HepG2 (cell line): ENCODE data around the gene CORO1C. TPM values are rescaled to one million over a fixed set of nuclear protein-coding genes. Genes with fewer than 3 reads are reported as not detected.

ENCODE experiments used
- ATAC-seq: fragments of 200-7000 bp; cut with Tn5 transposase; 3 replicates; pipeline ENCODE4 v1.9.1; 2020; ENCODE audit warnings: mild to moderate bottlenecking, moderate library complexity
- BruUV-seq: library from RNA; stranded (reverse); fragments of 400-500 nt; replicated peaks from 2 replicates; lab custom pipeline; 2021; lab: Mats Ljungman, UMichigan
- CTCF ChIA-PET: fragments of 300-600 bp; formaldehyde crosslinking; extraction: SDS; loops from one replicate; lab custom pipeline; 2021; ENCODE audit warnings: low total read pairs, inconsistent platforms, low intra/inter-chr PET ratio; lab: Yijun Ruan, JAX
- POLR2A ChIA-PET: fragments of 350-600 bp; sonication (Branson Sonifier 250); formaldehyde crosslinking; loops from one replicate; lab custom pipeline; 2020; ENCODE audit warnings: antibody characterized with exemption, inconsistent platforms; lab: Yijun Ruan, JAX
- DNase-seq: peaks from one replicate; pipeline ENCODE4 v3.0.0-alpha.2; 2015; ENCODE audit warnings: low spot score
- FAIRE-seq: peaks from 3 replicates; lab custom pipeline; 2011; peaks lifted over from hg19 to GRCh38; lab: Jason Lieb, UNC
- H2AFZ ChIP-seq: one replicate; pipeline ENCODE4 v1.6.1; 2011; ENCODE audit warnings: low read length, inconsistent platforms
- H3K27ac ChIP-seq: fragments of 300-600 bp; 3 replicates; pipeline ENCODE4 v1.8.0; 2011; ENCODE audit warnings: mixed run types, mild to moderate bottlenecking, mixed read lengths, low read length, inconsistent platforms; ENCODE audit not compliant: insufficient read depth; ENCODE audit errors: extremely low read length
- H3K27me3 ChIP-seq, 2 experiments: fragments of 200-600 bp in 1 of 2; 2 replicates in 1 of 2; 3 replicates in 1 of 2; pipeline versions ENCODE4 v1.6.0 to v1.8.0; 2011; ENCODE audit warnings: low read length in 2 of 2, mild to moderate bottlenecking in 2 of 2, moderate library complexity in 2 of 2, inconsistent platforms in 1 of 2; ENCODE audit not compliant: insufficient read depth in 2 of 2, control insufficient read depth in 1 of 2
- H3K36me3 ChIP-seq, 2 experiments: fragments of 200-600 bp in 1 of 2; replicated peaks in 1 of 2; 2 replicates in 1 of 2; 3 replicates in 1 of 2; pipeline versions ENCODE4 v1.5.1 to v1.8.0; 2011; ENCODE audit warnings: low read length in 2 of 2, inconsistent platforms in 1 of 2; ENCODE audit not compliant: insufficient read depth in 2 of 2, control insufficient read depth in 1 of 2
- H3K4me1 ChIP-seq: 2 replicates; pipeline ENCODE4 v1.5.1; 2012; ENCODE audit warnings: low read length, inconsistent platforms; ENCODE audit not compliant: insufficient read depth
- H3K4me2 ChIP-seq: 2 replicates; pipeline ENCODE4 v1.6.0; 2011; ENCODE audit warnings: low read depth, low read length, inconsistent platforms
- H3K4me3 ChIP-seq, 3 experiments: fragments of 200-600 bp in 1 of 3; sonication (generic), shearing (Covaris generic) in 1 of 3; replicated peaks in 1 of 3; 2 replicates each; pipeline ENCODE4 v1.5.1; 2011 to 2016; ENCODE audit warnings: low read length in 3 of 3, inconsistent platforms in 2 of 3, low read depth in 2 of 3, mild to moderate bottlenecking in 2 of 3, control low read depth in 1 of 3, mixed read lengths in 1 of 3; ENCODE audit not compliant: insufficient read depth in 1 of 3
- H3K79me2 ChIP-seq: one replicate; pipeline ENCODE4 v1.6.1; 2011; ENCODE audit warnings: low read length, inconsistent platforms; ENCODE audit not compliant: insufficient read depth
- H3K9ac ChIP-seq: 2 replicates; pipeline ENCODE4 v1.6.0; 2011; ENCODE audit warnings: mild to moderate bottlenecking, low read depth, low read length, inconsistent platforms; ENCODE audit not compliant: insufficient read depth
- H3K9me3 ChIP-seq: 2 replicates; pipeline ENCODE4 v1.5.1; 2012; ENCODE audit warnings: mild to moderate bottlenecking, low read length
- H4K20me1 ChIP-seq: 2 replicates; pipeline ENCODE4 v1.6.0; 2011; ENCODE audit warnings: inconsistent platforms, mild to moderate bottlenecking, low read length, moderate library complexity; ENCODE audit not compliant: insufficient read depth
- CEBPB ChIP-seq: IDR thresholded peaks from 2 replicates; pipeline ENCODE4 v1.6.1; 2011; ENCODE audit warnings: low read depth, low read length, improper control_type of control experiment, borderline replicate concordance
- DPF2 ChIP-seq: sonication (generic); formaldehyde crosslinking; IDR thresholded peaks from 2 replicates; pipeline ENCODE4 v1.4.0; 2020; ENCODE audit warnings: mild to moderate bottlenecking, low read depth, missing genetic modification reagents, borderline replicate concordance
- MXD3 ChIP-seq: IDR thresholded peaks from 2 replicates; pipeline ENCODE4 v1.6.1; 2016; ENCODE audit warnings: mild to moderate bottlenecking, missing biosample characterization, missing genetic modification reagents
- RBFOX2 ChIP-seq: fragments of 200-400 bp; formaldehyde crosslinking; IDR thresholded peaks from 2 replicates; pipeline ENCODE4 v1.6.1; 2017; ENCODE audit warnings: low read depth, mild to moderate bottlenecking, low read length
- ZNF281 ChIP-seq: sonication (generic); formaldehyde crosslinking; IDR thresholded peaks from 2 replicates; pipeline ENCODE4 v1.4.0; 2020; ENCODE audit warnings: missing genetic modification reagents, borderline replicate concordance
- ZNF3 ChIP-seq: IDR thresholded peaks from 2 replicates; pipeline ENCODE4 v1.7.0; 2017; ENCODE audit warnings: inconsistent platforms
- ZSCAN9 ChIP-seq: IDR thresholded peaks from 2 replicates; pipeline ENCODE4 v1.6.1; 2016; ENCODE audit warnings: borderline replicate concordance
- WGBS: methylation state at CpG from one replicate; pipeline ENCODE4 v1.1.6; 2017; ENCODE audit warnings: low lambda C conversion rate; 5-methylcytosine and 5-hydroxymethylcytosine counted together
- in situ Hi-C: cut with HindIII; loops from 2 replicates; pipeline ENCODE4 v1.10.0; 2017; ENCODE audit warnings: low pct_unique_long_range_greater_than_20kb; ENCODE audit not compliant: extremely low pct_ligation_motif_present
- intact Hi-C: fragments of 100-400 bp; cut with micrococcal nuclease; formaldehyde crosslinking; loops from one replicate; pipeline ENCODE4 v1.10.0; 2022; ENCODE audit not compliant: unreplicated experiment
- polyA plus RNA-seq, 8 experiments: library from polyadenylated mRNA; depleted of rRNA in 3 of 8; stranded (reverse) in 7 of 8; unstranded in 1 of 8; fragments of >200 nt; fragmentation: Illumina TruSeq in 4 of 8; extraction: Trizol in 4 of 8; gene quantifications; 2 replicates each; pipeline versions ENCODE4 v1.2.1 to v1.2.3, GENCODE V29; 2011 to 2016; ENCODE audit warnings: low read depth in 4 of 8, missing spikeins in 1 of 8, mixed read lengths in 1 of 8; ENCODE audit not compliant: insufficient read depth in 1 of 8
- total RNA-seq, 5 experiments: library from RNA; depleted of rRNA; stranded (reverse); fragments of >200 nt; fragmentation: Illumina TruSeq; extraction: Trizol; gene quantifications; 2 replicates each; pipeline ENCODE4 v1.2.3, GENCODE V29; 2016; ENCODE audit warnings: low read depth in 1 of 5

The CORO1C gene
- total and polyA plus RNA-seq, 2 of the 13 experiments (the other 11 are each of a cell fraction or from before 2014, with no cell fraction given), result 73.7 to 131 TPM

GRCh38 chr12:108696996-108697290 lies 34.4 kb downstream of the CORO1C start:
- FAIRE-seq (no peak), ATAC-seq (no peak), DNase-seq (no peak)
- BruUV-seq, result no TSS peak
- TF ChIP-seq MXD3 (no peak), RBFOX2 (no peak), ZNF3 (no peak), DPF2 (CRISPR knock-in tag) (no peak)
- H3K4me1 ChIP-seq, result peaks cover 21% of the 10 kb centered on the region
- no peaks in the 10 kb centered on the region for H3K27me3 ChIP-seq
- no peak overlapping the region for H3K9ac ChIP-seq
- peaks cover 25 to 69% of the 10 kb centered on the region in 2 experiments for H3K36me3 ChIP-seq
- H2AFZ ChIP-seq, result no peak overlapping the region
- H3K4me3 ChIP-seq, result no peak overlapping the region
- no peaks in the 10 kb centered on the region; the same call in 1 of the 2 replicates for H4K20me1 ChIP-seq
- H3K9me3 ChIP-seq, result no peaks in the 10 kb centered on the region
- ChIA-PET CTCF (no interaction called here), POLR2A (no interaction called here)
- intact Hi-C loops, result no loop called here
- H3K27ac ChIP-seq, result no peak overlapping the region
- in situ Hi-C loops, result no loop called here
- 93% methylated on average over 2 of the region's 2 CpGs for WGBS
- H3K79me2 ChIP-seq, result peaks cover 83% of the 10 kb centered on the region
- no peak overlapping the region for H3K4me2 ChIP-seq

GRCh38 chr12:108696111-108696995 lies 35.0 kb downstream of the CORO1C start:
- no peak for ATAC-seq
- WGBS, result 93% methylated on average over 9 of the region's 9 CpGs
- FAIRE-seq, result no peak
- no peak for TF ChIP-seq ZNF281 (CRISPR knock-in tag)
- TF ChIP-seq CEBPB, result peak; percentile 61
- no peak for TF ChIP-seq ZSCAN9 (CRISPR knock-in tag)
- intact Hi-C loops, result no loop called here
- H3K27ac ChIP-seq, result peak overlapping the region; percentile 11
- no peak overlapping the region for H3K9ac ChIP-seq
- H3K4me3 ChIP-seq, result no peak overlapping the region
- in situ Hi-C loops, result no loop called here
- H3K79me2 ChIP-seq, result peaks cover 79% of the 10 kb centered on the region
- no peaks in the 10 kb centered on the region; the same call in 1 of the 2 replicates for H4K20me1 ChIP-seq
- no peaks in the 10 kb centered on the region for H3K9me3 ChIP-seq
- H3K27me3 ChIP-seq, result no peaks in the 10 kb centered on the region
- DNase-seq, result no peak
- peaks cover 25 to 68% of the 10 kb centered on the region in 2 experiments for H3K36me3 ChIP-seq
- POLR2A ChIA-PET, result interaction anchor here (0.8 kb wide), 1 partner anchor 34 kb away, joined by 3 read pairs; no protein-coding TSS in a partner anchor
- no peak overlapping the region for H2AFZ ChIP-seq
- H3K4me2 ChIP-seq, result no peak overlapping the region
- no TSS peak for BruUV-seq
- CTCF ChIA-PET, result no interaction called here
- peaks cover 22% of the 10 kb centered on the region for H3K4me1 ChIP-seq
